Neural cell (in vitro differentiated cells): ENCODE data around the gene N4BP2. TPM values are rescaled to one million over a fixed set of nuclear protein-coding genes. Genes with fewer than 3 reads are reported as not detected.

Experiments used
- H2AFZ ChIP-seq: fragments of 200-600, 300-800 bp; sonication (generic), shearing (Covaris generic); 2 replicates; pipeline ENCODE4 v1.6.0; 2014; ENCODE audit warnings: low read depth, mild to moderate bottlenecking, antibody characterized with exemption, low read length, moderate library complexity
- H3F3A ChIP-seq: fragments of 200-600 bp; shearing (Covaris generic); 2 replicates; pipeline ENCODE4 v1.6.1; 2016; ENCODE audit warnings: mild to moderate bottlenecking, moderate library complexity, mixed read lengths, antibody characterized with exemption, low read length; ENCODE audit not compliant: insufficient read depth, poor library complexity, severe bottlenecking
- H3K27ac ChIP-seq: fragments of 200-600, 300-800 bp; sonication (generic), shearing (Covaris generic); 2 replicates; pipeline ENCODE4 v1.5.1; 2014; ENCODE audit warnings: mild to moderate bottlenecking, low read length, moderate library complexity
- H3K27me3 ChIP-seq: fragments of 300-800, 200-600 bp; sonication (generic), shearing (Covaris generic); 2 replicates; pipeline ENCODE4 v1.6.0; 2014; ENCODE audit warnings: mild to moderate bottlenecking, low read depth, low read length, moderate library complexity; ENCODE audit not compliant: insufficient read depth
- H3K36me3 ChIP-seq: fragments of 300-800, 200-600 bp; sonication (generic), shearing (Covaris generic); 2 replicates; pipeline ENCODE4 v1.5.1; 2014; ENCODE audit warnings: mild to moderate bottlenecking, antibody characterized with exemption, low read length, moderate library complexity; ENCODE audit not compliant: insufficient read depth
- H3K4me2 ChIP-seq: fragments of 300-800, 200-600 bp; sonication (generic), shearing (Covaris generic); 2 replicates; pipeline ENCODE4 v1.6.0; 2014; ENCODE audit warnings: mild to moderate bottlenecking, low read length
- H3K4me3 ChIP-seq: fragments of 300-800, 200-600 bp; sonication (generic), shearing (Covaris generic); 2 replicates; pipeline ENCODE4 v1.5.1; 2014; ENCODE audit warnings: mild to moderate bottlenecking, low read length, moderate library complexity
- H3K79me2 ChIP-seq: fragments of 200-600 bp; shearing (Covaris generic); replicated peaks from 2 replicates; pipeline ENCODE4 v1.6.0; 2014; ENCODE audit warnings: mild to moderate bottlenecking, low read length, moderate library complexity; ENCODE audit not compliant: insufficient read depth
- H3K9ac ChIP-seq: fragments of 300-800, 200-600 bp; sonication (generic), shearing (Covaris generic); 2 replicates; pipeline ENCODE4 v1.6.1; 2016; ENCODE audit warnings: mild to moderate bottlenecking, low read length, mixed read lengths
- H3K9me2 ChIP-seq: fragments of 200-600 bp; shearing (Covaris generic); 2 replicates; pipeline ENCODE4 v1.6.1; 2016; ENCODE audit warnings: mild to moderate bottlenecking, low read length, mixed read lengths; ENCODE audit not compliant: insufficient read depth
- H3K9me3 ChIP-seq: fragments of 200-600, 300-800 bp; sonication (generic), shearing (Covaris generic); 2 replicates; pipeline ENCODE4 v1.6.1; 2016; ENCODE audit warnings: mild to moderate bottlenecking, mixed run types, low read length, moderate library complexity, mixed read lengths
- H4K20me1 ChIP-seq: fragments of 200-600 bp; shearing (Covaris generic); 2 replicates; pipeline ENCODE4 v1.6.1; 2016; ENCODE audit warnings: mild to moderate bottlenecking, mixed run types; ENCODE audit not compliant: insufficient read depth
- EP300 ChIP-seq: fragments of 450-650 bp; conservative IDR thresholded peaks from 2 replicates; pipeline ENCODE4 v1.6.1; 2014; ENCODE audit warnings: antibody characterized with exemption, mild to moderate bottlenecking, moderate library complexity; ENCODE audit not compliant: poor library complexity, severe bottlenecking
- EZH2 ChIP-seq: fragments of 200-600, 300-800 bp; shearing (Covaris generic), sonication (generic); IDR thresholded peaks from 2 replicates; pipeline ENCODE4 v1.6.1; 2014; ENCODE audit warnings: antibody characterized with exemption, low read length, borderline replicate concordance, mild to moderate bottlenecking; ENCODE audit not compliant: insufficient read depth, poor library complexity, severe bottlenecking
- MXI1 ChIP-seq: fragments of 450-650 bp; conservative IDR thresholded peaks from 2 replicates; pipeline ENCODE4 v1.6.1; 2014; ENCODE audit warnings: antibody characterized with exemption, mild to moderate bottlenecking; ENCODE audit not compliant: poor library complexity, severe bottlenecking
- POLR2AphosphoS5 ChIP-seq: IDR thresholded peaks from 2 replicates; pipeline ENCODE4 v1.6.1; 2012
- RAD21 ChIP-seq: fragments of 450-650 bp; conservative IDR thresholded peaks from 2 replicates; pipeline ENCODE4 v1.6.1; 2014; ENCODE audit warnings: antibody characterized with exemption, mild to moderate bottlenecking, moderate library complexity
- SMC3 ChIP-seq: fragments of 450-650 bp; conservative IDR thresholded peaks from 2 replicates; pipeline ENCODE4 v1.6.1; 2014; ENCODE audit warnings: antibody characterized with exemption, mild to moderate bottlenecking, moderate library complexity; ENCODE audit not compliant: poor library complexity
- TAF1 ChIP-seq: IDR thresholded peaks from 2 replicates; pipeline ENCODE4 v1.6.1; 2012; ENCODE audit warnings: low read depth
- polyA plus RNA-seq: library from polyadenylated mRNA; depleted of rRNA; stranded (reverse); fragments of >200 nt; gene quantifications from 2 replicates; pipeline ENCODE4 v1.2.3, GENCODE V29; 2014
- TF ChIP-seq, protein P1 (sequence below): IDR thresholded peaks from 2 replicates; pipeline ENCODE4 v1.6.1; 2012; ENCODE audit warnings: borderline replicate concordance
- TF ChIP-seq, protein P2 (sequence below): fragments of 450-650 bp; IDR thresholded peaks from 2 replicates; pipeline ENCODE4 v1.5.1; 2014; ENCODE audit warnings: antibody characterized with exemption, mild to moderate bottlenecking, moderate library complexity; ENCODE audit not compliant: poor library complexity, severe bottlenecking

Gene N4BP2
- polyA plus RNA-seq, 1 donor from 2014 or later, result 28.1 TPM

DNA sequence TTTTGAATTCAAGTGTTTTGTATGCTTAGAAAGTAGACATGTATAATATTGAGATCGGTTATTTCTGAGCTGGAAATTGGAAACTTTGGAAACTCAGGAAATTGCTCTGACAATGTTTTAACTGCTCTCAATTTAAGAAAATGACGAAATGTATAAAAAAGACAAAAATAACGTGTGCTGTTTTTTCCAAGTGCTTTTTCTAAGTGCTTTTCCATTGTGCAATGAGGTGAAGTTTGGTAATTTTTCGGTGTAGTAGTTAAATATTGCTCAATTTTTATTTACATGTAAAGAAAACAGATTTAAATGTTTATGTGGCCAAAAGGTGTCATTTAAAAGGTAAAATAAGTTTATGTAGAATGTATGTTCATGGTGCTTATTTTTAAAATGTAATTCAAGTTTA lies 100.8 kb downstream of the N4BP2 start:
- H3F3A ChIP-seq, result no peaks in the 10 kb centered on the region
- TF ChIP-seq RAD21 (no peak), MXI1 (no peak)
- TF ChIP-seq, protein P1, sequence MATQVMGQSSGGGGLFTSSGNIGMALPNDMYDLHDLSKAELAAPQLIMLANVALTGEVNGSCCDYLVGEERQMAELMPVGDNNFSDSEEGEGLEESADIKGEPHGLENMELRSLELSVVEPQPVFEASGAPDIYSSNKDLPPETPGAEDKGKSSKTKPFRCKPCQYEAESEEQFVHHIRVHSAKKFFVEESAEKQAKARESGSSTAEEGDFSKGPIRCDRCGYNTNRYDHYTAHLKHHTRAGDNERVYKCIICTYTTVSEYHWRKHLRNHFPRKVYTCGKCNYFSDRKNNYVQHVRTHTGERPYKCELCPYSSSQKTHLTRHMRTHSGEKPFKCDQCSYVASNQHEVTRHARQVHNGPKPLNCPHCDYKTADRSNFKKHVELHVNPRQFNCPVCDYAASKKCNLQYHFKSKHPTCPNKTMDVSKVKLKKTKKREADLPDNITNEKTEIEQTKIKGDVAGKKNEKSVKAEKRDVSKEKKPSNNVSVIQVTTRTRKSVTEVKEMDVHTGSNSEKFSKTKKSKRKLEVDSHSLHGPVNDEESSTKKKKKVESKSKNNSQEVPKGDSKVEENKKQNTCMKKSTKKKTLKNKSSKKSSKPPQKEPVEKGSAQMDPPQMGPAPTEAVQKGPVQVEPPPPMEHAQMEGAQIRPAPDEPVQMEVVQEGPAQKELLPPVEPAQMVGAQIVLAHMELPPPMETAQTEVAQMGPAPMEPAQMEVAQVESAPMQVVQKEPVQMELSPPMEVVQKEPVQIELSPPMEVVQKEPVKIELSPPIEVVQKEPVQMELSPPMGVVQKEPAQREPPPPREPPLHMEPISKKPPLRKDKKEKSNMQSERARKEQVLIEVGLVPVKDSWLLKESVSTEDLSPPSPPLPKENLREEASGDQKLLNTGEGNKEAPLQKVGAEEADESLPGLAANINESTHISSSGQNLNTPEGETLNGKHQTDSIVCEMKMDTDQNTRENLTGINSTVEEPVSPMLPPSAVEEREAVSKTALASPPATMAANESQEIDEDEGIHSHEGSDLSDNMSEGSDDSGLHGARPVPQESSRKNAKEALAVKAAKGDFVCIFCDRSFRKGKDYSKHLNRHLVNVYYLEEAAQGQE, result no peak
- peaks cover 7% of the 10 kb centered on the region for H3K36me3 ChIP-seq
- H3K4me3 ChIP-seq, result no peak overlapping the region
- no peaks in the 10 kb centered on the region for H3K27me3 ChIP-seq
- H3K9ac ChIP-seq, result no peak overlapping the region
- no peak overlapping the region for H3K4me2 ChIP-seq
- no peaks in the 10 kb centered on the region for H3K9me2 ChIP-seq
- no peaks in the 10 kb centered on the region for H3K9me3 ChIP-seq
- no peaks in the 10 kb centered on the region for H4K20me1 ChIP-seq
- no peak overlapping the region for H3K27ac ChIP-seq
- H2AFZ ChIP-seq, result no peak overlapping the region
- H3K79me2 ChIP-seq, result no peaks in the 10 kb centered on the region

DNA sequence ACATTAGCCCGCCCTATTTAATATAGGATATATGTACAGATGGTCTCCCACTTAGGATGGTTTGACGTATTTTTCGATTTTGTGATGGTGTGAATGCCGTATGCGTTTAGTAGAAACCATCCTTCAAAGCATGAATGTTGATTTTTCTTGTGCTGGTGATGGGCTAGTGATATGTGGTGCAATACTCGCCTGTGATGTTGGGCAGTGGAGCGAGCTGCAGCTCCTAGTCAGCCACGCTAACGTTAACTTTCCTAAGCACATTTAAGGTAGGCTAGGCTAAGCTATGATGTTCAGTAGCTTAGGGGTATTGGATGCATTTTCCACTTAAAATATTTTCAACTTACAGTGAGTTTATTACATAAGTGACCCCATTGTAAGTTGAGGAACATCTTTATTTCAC lies 103.6 kb downstream of the N4BP2 start:
- Histone ChIP-seq H3K79me2 (no peaks in the 10 kb centered on the region), H3K9me3 (no peaks in the 10 kb centered on the region), H3F3A (no peaks in the 10 kb centered on the region), H3K4me3 (no peak overlapping the region), H3K27ac (no peak overlapping the region), H3K36me3 (peaks cover 6% of the 10 kb centered on the region), H3K9me2 (no peaks in the 10 kb centered on the region), H3K4me2 (no peak overlapping the region), H2AFZ (no peak overlapping the region), H3K27me3 (no peaks in the 10 kb centered on the region), H3K9ac (no peak overlapping the region), H4K20me1 (no peaks in the 10 kb centered on the region)
- TF ChIP-seq POLR2AphosphoS5 (no peak), EP300 (no peak), SMC3 (no peak), MXI1 (no peak), EZH2 (no peak), RAD21 (no peak), TAF1 (no peak)
- TF ChIP-seq, protein P1, result no peak
- TF ChIP-seq, protein P2, sequence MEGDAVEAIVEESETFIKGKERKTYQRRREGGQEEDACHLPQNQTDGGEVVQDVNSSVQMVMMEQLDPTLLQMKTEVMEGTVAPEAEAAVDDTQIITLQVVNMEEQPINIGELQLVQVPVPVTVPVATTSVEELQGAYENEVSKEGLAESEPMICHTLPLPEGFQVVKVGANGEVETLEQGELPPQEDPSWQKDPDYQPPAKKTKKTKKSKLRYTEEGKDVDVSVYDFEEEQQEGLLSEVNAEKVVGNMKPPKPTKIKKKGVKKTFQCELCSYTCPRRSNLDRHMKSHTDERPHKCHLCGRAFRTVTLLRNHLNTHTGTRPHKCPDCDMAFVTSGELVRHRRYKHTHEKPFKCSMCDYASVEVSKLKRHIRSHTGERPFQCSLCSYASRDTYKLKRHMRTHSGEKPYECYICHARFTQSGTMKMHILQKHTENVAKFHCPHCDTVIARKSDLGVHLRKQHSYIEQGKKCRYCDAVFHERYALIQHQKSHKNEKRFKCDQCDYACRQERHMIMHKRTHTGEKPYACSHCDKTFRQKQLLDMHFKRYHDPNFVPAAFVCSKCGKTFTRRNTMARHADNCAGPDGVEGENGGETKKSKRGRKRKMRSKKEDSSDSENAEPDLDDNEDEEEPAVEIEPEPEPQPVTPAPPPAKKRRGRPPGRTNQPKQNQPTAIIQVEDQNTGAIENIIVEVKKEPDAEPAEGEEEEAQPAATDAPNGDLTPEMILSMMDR, result no peak
